ENCODE measurements around the gene BANF2.
"Not testable (repeated sequence)": the region's sequence is repeated elsewhere in the genome, so short reads cannot be mapped to it uniquely, and the experiment has no call there.

BANF2 gene

DNA sequence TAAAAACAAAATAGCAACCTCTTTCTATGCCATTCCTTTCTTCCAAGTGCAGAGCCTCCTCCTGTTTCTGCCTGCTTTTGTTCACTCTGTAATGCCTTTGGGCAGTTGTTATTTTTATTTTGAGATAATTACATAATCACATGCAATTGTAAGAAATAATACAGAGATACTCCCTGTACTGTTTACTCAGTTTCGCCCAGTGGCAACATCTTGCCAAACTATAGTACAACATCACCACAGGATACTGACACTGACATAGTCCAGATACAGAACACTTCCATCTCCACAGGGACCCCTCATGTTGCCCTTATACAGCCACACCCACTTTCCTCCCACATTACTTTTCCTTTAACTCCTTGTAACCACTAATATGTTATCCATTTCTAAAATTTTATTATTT, 59.7 kb downstream of the BANF2 start:
- in situ Hi-C loops (cut with MboI; ENCODE audit: low sequenced_read_pairs) = no loop called here

DNA sequence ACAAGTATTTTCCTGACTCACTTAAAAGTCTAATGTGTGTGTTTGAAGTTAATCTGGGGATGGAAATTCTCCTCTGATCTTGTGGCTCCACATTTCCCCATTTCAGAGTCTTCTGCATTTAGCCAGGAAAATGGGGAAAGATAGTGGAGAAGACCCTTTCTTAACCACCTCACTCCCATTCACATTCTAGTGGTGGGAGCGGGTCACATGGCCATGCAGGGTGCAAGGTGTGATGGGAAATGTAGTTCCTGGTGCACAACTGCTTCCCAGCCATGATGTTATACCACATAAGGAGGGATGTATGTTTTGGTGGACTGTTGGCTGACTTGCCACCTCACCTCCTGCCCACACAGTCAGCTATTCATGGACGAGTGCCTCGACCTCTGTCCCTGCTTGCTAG, 61.8 kb downstream of the BANF2 start:
- in situ Hi-C loops (cut with MboI; ENCODE audit: low sequenced_read_pairs) = no loop called here

DNA sequence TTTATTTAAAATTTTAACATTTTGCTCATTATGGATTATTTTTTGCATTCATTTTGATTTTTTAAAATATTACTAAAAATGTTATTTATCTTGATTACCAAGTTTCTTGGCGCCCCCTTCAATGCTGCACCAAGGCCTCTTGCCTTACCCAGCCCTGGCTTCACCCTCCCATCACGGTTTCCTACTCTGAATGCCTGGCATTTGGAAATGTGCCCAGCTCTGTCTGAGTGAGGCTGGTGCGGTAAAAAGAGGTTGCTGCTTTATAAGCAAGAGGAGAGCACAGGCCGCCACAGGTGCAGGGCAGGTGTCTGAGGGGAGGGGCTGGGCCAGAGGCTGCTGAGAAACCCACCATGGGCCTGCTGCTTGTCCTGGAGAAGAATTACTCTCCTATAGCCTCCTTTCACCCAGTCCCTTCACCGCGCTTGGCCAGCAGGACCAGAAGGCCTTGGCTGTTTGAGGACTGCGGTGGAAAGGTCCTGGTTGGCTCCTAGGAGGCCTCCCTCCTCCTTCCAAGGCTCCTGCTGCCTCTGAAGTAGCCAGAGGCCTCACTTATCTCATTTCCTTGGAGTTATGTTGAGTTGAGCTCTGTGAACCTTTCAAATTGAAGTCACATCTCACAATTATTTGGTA, 62.6 kb downstream of the BANF2 start:
- in situ Hi-C loops (cut with MboI; ENCODE audit: low sequenced_read_pairs) = no loop called here

DNA sequence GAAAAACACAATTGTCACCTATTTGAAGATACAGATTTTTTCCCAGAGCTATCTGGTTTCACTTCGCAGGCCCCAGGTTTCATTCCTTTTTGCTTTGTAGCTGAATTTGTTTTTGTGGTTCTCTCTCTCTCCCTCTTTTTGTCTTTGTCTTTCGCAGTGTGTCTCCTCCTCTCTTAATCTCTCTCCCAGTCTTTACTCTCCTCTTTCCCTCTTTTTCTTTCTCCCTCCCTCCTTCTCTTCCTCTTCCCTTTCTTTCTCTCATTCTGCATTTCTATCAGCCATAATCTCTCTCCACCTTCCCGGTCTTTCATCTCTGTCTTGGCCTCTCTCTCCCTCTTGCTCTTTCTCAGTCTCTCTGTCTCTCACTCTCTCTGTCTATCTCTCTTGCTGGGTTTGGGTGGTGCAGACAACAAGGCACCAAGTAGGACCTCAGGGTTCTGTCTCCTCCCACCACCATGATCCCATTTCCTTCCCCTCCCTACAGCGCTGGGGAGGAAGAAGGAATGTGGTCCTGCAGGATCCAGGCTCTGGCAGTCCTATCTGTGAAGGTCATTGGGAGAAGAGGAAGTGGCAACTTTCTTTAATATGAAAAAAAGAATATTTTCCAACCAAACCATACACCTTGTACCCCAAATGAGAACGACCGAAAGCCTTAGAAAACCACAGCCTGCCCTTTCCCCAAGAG, 63.2 kb downstream of the BANF2 start:
- in situ Hi-C loops (cut with MboI; ENCODE audit: low sequenced_read_pairs) = no loop called here

DNA sequence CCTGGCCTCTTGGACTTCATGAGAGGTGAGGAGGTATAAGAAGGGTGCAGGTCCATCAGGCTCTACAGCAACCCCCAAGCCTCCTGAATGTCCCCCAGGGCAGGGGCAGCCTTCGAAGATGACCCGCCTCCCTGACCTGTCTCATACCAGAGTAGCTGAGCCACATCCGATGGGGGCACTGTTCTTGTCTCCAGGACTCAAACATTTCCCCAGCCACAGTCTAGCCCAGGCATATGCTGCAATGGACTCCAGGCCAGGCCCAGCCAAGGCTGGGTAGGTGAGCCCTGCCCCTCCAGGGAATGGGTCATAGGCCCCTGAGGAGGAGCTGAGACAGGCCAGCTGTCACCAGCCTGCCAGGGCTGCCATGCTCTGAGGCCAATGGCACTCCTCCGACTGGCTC, 65.3 kb downstream of the BANF2 start:
- in situ Hi-C loops (cut with MboI; ENCODE audit: low sequenced_read_pairs) = no loop called here

DNA sequence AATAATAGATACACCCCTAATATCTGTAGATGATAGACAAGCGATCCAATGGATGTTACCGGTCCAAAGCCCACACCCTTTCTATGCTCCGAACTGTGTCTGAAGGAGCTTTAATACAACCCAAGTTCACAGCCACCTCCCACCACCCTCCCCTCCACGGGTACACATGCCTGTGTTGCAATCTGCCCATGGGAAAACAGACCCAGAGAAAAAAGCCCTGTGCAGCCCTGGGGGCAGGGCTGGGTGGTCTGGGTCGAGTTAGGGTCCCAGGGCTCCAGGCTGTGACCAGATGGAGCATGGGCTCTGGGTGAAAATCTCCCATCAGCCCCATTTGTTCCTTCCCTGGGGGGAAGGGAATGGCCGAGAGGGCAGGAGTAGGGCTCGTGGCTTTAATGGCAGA, 65.8 kb downstream of the BANF2 start:
- in situ Hi-C loops (cut with MboI; ENCODE audit: low sequenced_read_pairs) = no loop called here

DNA sequence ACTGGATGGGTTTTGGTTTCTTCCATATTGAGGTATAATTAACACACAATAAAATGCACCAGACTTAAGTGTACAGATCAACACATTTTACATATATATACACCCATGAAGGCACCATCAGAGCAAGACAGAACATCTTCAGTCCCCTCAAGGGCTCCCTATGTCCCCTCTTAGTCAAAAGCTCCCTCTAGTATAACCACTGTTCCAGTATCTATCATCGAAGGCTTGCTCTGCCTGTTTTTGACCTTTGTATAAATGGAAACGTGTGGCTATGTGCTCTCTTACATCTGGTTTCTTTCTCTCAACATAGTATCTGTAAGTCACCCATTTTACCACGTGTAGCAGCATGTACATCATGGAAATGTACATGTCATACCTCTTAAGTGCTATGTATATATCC, 66.5 kb downstream of the BANF2 start:
- in situ Hi-C loops (cut with MboI; ENCODE audit: low sequenced_read_pairs) = no loop called here

DNA sequence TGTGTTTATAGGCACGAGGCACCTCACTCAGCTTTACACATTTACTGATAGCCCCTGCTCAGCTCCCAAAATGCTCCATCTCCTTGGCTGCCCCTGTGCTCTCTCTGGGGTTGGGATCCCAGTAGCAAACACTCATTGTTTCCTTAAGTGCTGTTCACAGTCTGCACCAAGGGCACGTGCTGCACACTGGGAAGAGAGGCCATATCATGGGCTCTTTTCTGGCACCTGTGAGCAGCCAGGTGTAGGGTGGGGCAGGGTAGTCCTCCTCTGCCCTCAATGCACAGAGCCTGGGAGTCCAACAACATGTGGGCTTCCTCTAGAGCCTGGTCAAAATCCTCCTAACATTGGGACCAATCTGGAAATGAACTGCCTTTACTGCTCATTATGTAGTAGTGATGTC, 67.9 kb downstream of the BANF2 start:
- in situ Hi-C loops (cut with MboI; ENCODE audit: low sequenced_read_pairs) = no loop called here

DNA sequence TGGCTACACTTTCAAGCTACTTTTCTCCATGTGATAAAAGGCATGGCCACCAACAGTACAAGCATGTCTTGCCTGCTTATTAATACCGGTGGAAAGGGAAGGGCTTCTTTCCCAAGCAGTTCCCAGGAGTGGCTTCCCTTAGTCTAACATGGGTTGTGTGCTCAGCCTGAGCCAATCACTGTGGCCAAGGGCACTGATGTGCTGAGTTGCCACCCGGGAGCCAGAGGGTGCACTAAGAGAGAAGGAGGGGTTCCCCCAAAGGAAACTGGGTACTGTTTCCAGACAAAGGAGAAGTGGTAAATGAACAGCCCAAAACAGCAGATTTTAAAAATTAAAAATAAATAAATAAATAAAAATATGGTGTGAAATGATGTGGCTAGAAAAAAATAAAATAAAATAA, 68.5 kb downstream of the BANF2 start:
- in situ Hi-C loops (cut with MboI; ENCODE audit: low sequenced_read_pairs) = no loop called here

DNA sequence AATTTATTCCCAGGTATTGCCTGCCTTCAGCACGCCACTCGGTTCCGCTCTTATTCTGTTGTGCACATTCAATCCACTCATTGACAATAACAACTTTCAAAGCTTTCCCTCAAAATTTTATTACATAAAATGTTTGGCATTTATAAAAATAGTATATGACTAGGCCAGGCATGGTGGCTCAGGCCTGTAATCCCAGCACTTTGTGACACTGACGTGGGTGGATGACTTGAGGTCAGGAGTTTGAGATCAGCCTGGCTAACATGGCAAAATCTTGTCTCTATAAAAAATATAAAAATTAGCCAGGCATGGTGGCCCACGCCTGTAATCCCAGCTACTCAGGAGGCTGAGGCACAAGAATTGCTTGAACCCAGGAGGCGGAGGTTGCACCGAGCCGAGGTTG, 70.0 kb downstream of the BANF2 start:
- in situ Hi-C loops (cut with MboI; ENCODE audit: low sequenced_read_pairs) = not testable (repeated sequence)

DNA sequence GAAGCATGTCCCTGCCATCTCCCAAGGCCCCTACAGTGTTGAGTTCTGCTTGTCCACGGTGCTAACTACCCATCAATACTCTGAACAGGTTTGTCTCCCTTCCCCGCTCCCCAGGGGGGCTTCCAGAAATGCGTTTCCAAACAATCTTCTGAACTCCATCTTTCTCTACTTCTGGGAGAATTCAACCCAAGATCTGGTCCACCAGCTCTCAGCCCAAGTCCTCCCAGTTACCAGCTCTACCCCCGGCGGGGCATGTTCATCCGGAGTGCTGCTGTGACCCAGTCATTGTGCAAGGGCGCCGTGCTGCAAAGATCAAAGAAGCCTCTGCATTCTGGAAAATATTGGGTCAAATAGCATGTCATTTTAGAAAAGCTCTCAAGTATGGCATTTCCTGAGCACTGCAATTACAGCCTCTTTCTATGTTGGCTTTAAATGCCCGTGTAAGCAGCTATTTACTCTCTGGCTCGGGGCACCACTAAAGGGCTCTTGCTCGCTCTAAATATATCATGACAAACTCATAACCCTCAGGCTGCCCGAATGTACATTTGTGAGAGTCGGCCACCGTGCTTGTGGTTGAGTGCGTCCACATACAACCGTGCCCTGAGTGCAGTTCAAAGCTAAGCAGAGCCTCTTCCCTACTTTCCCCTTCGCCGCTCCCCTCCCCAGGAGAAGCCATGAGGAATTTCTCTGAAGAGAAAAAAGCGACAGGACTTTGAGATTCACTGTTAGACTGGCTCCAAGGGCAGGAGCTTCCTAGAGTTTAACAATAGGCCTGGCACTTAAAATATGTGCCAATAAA, 71.6 kb downstream of the BANF2 start:
- in situ Hi-C loops (cut with MboI; ENCODE audit: low sequenced_read_pairs) = no loop called here

DNA sequence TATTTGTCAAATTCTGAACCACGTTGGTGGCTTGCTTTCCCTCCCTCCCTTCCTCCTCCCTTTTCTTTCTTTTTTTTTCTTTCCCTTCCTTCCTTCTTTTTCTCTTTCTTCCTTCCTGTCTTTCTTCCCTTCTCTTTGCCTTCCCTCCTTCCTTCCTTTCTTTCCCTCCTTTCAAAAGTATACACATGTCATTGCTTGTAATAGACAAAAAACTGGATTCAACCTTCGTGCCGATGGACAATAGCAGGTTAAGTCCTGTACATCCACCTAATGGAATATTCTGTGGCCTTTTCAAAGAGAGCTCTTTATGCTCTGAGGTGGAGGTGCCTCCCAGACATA, 72.2 kb downstream of the BANF2 start:
- in situ Hi-C loops (cut with MboI; ENCODE audit: low sequenced_read_pairs) = no loop called here

DNA sequence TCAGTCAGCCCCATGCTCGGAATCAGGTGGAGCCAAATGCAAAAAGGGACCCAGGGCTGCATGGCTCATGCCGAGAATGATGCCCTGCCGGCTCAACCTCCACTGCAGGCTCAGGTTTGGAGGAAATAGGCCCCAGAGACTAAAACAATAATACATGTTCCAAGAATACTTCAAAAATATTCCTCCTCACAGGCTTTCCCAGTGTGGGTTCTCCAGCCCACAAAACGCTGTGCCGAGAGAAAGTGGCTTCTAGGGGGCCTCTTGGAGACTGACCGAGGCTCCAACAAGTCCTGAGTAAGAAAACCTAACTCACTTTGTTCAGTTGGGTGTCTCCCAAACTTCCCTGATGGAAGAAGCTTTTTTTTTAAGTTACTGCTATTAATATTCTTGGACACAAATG, 73.9 kb downstream of the BANF2 start:
- in situ Hi-C loops (cut with MboI; ENCODE audit: low sequenced_read_pairs) = no loop called here

DNA sequence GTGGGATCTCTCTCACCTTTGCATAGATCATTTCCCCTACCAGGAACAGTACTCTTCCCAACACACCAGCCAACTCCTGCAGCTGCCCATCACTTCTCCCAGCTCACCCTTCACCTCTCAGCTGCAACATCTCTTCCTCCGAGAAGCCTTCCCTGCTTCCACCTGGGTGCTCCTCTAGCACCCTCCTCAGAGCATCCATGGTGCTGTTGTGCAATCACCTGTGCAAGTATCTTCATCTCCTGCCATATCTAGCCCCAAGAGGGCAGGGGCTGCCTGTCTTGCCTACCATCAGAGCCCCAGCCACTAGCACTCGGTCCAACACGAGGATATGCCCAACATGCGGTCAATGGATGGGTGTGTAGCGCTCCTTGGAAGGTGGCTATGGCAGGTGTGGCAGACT, 75.8 kb downstream of the BANF2 start:
- in situ Hi-C loops (cut with MboI; ENCODE audit: low sequenced_read_pairs) = no loop called here

DNA sequence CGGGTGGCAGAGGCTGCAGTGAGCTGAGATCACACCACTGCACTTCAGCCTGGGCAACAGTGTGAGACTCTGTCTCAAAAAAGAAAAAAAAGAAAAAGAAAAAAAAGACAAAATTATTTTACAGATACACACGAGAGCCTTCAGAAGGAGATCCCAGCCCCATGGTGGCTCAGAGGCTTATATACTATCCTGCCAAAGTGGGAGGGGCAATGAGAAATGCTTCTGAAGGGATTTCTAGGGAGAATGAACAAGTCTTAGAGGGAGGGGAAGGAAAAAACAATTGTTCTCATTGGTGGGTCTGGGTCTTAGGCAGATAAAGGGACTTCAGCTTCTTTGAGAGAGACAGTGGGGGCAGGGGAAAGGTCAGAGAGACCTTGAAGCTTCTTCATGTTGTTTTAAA, 76.8 kb downstream of the BANF2 start:
- in situ Hi-C loops (cut with MboI; ENCODE audit: low sequenced_read_pairs) = no loop called here

DNA sequence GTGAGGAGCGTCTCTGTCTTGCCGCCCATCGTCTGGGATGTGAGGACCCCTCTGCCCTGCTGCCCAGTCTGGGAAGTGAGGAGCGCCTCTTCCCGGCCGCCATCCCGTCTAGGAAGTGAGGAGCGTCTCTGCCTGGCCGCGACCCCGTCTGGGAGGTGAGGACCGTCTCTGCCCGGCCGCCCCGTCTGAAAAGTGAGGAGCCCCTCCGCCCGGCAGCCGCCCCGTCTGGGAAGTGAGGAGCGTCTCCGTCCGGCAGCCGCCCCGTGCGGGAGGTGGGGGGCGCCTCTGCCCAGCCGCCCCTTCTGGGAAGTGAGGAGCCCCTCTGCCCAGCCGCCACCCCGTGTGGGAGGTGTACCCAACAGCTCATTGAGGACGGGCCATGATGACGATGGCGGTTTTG, 79.2 kb downstream of the BANF2 start:
- in situ Hi-C loops (cut with MboI; ENCODE audit: low sequenced_read_pairs) = not testable (repeated sequence)

DNA sequence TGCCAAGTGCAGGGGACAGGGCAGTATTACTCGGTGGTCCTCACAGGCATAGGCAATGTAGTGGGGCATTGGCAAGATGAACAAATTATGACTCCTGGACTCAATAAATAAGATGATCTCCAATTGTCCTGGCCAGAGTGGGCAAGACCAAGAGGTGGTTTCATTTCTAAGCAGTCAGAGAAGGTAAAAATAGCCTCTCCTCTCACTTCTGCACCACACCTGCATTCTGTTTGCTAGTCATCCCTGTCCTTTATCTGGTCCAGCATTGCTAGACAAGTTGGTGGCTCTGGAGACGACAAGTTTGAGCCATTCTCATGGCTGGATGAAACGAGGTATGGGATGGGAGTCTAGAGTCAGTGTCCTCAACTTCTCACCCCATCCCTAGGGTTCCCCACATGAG, 83.0 kb downstream of the BANF2 start:
- in situ Hi-C loops (cut with MboI; ENCODE audit: low sequenced_read_pairs) = no loop called here

DNA sequence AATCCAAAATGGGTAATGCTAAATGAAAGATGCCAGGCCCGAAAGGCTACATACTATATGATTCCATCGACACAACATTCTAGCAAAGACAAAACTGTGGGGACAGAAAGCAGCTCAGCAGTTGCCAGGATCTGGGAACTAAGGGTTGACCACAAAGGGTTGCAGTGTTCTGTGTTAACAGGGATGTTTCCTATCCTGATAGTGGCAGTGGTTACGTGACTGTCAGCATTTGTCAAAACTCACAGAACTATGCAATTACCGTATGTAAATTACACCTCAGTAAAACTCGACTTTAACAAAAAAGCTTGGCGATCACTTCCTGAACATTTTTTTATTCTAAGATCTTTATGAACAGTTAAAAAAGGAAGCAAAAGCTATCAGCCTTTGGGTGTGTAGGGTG, 83.9 kb downstream of the BANF2 start:
- in situ Hi-C loops (cut with MboI; ENCODE audit: low sequenced_read_pairs) = no loop called here

DNA sequence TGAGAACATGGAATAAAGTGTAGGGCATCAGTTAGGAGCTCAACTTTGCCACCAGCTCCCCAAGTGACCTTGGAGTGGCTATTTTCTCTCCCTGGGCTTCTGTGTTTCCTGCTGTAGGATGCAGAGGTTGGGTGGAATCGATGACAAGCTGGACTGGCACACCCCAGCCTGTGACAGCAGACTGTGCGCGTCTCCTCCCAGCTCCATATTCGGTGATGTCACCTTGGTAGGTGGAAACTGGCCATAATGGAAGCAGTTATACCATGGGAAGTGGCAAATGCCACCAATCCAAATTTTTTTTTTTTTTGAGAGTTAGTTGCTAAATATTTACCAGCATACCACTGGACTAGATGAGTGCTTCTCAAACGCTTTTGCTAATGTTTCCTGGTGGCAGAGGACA, 85.2 kb downstream of the BANF2 start:
- in situ Hi-C loops (cut with MboI; ENCODE audit: low sequenced_read_pairs) = no loop called here
